AG04449 (cell line): ENCODE data around the gene NTM.
A peak's percentile ranks its signal among the peaks of the same experiment; 100 is the strongest.

Experiments
- CTCF ChIA-PET: fragments of 350-600 bp; formaldehyde crosslinking; extraction: SDS; loops from one replicate; lab custom pipeline; 2021; ENCODE audit warnings: antibody characterized with exemption; lab: Yijun Ruan, JAX
- POLR2A ChIA-PET: fragments of 400-600, 350-600 bp; formaldehyde crosslinking; extraction: SDS; loops from one replicate; lab custom pipeline; 2020; ENCODE audit warnings: antibody characterized with exemption, inconsistent platforms; lab: Yijun Ruan, JAX
- DNase-seq: peaks from one replicate; pipeline ENCODE4 v3.0.0-alpha.2; 2010; ENCODE audit warnings: low read depth, low spot score
- H3K4me3 ChIP-seq: 2 replicates; pipeline ENCODE4 v1.5.1; 2011; ENCODE audit warnings: low read depth, mild to moderate bottlenecking, control low read depth, low read length
- CTCF ChIP-seq: IDR thresholded peaks from one replicate; pipeline ENCODE4 v1.5.1; 2011; ENCODE audit warnings: mild to moderate bottlenecking, moderate library complexity, low read length, control low read depth, inconsistent platforms; ENCODE audit not compliant: insufficient read depth; ENCODE audit errors: missing control alignments

Gene NTM

GRCh38 chr11:131866535-131867400, 496.4 kb downstream of the NTM start:
- H3K4me3 ChIP-seq = no peak overlapping the region
- DNase-seq = no peak
- ChIA-PET POLR2A (no interaction called here), CTCF (interaction anchor here (1.0 to 9.7 kb wide), 18 partner anchors 9 to 1197 kb away, joined by 3 to 264 read pairs (median 6); no protein-coding TSS in a partner anchor)
- TF ChIP-seq CTCF = no peak

- H3K4me3 ChIP-seq = no peak overlapping the region
- CTCF ChIA-PET = interaction anchor here (0.6 to 9.7 kb wide), 71 partner anchors 9 to 1211 kb away, joined by 3 to 264 read pairs (median 4); no protein-coding TSS in a partner anchor
- POLR2A ChIA-PET = interaction anchor here (1.0 to 1.2 kb wide), 4 partner anchors 43 to 259 kb away, joined by 3 to 6 read pairs (median 4); no protein-coding TSS in a partner anchor
- DNase-seq = peak; percentile 47
- TF ChIP-seq CTCF = peak; percentile 90
These were observed 497.2 kb downstream of the NTM start for GRCh38 chr11:131867457-131868257.

GRCh38 chr11:131868629-131869507, 498.5 kb downstream of the NTM start:
- ChIA-PET CTCF (interaction anchor here (0.5 to 9.7 kb wide), 61 partner anchors 7 to 1210 kb away, joined by 3 to 264 read pairs (median 5); no protein-coding TSS in a partner anchor), POLR2A (interaction anchor here (1.0 to 1.2 kb wide), 2 partner anchors 42 to 258 kb away, joined by 5 to 6 read pairs; no protein-coding TSS in a partner anchor)
- no peak overlapping the region for H3K4me3 ChIP-seq
- TF ChIP-seq CTCF = no peak
- no peak for DNase-seq

- ChIA-PET POLR2A (no interaction called here), CTCF (interaction anchor here (0.7 to 9.7 kb wide), 22 partner anchors 9 to 1194 kb away, joined by 3 to 264 read pairs (median 5); no protein-coding TSS in a partner anchor)
- DNase-seq = no peak
- H3K4me3 ChIP-seq = no peak overlapping the region
- no peak for TF ChIP-seq CTCF
These were observed 499.9 kb downstream of the NTM start for GRCh38 chr11:131870305-131870704.

GRCh38 chr11:131871006-131871405, 500.6 kb downstream of the NTM start:
- no peak for DNase-seq
- TF ChIP-seq CTCF = no peak
- H3K4me3 ChIP-seq = no peak overlapping the region
- ChIA-PET CTCF (interaction anchor here (0.8 to 9.7 kb wide), 16 partner anchors 10 to 1193 kb away, joined by 3 to 264 read pairs (median 6); no protein-coding TSS in a partner anchor), POLR2A (no interaction called here)
